HG03139 (cell line): ENCODE data around the gene MTHFD2.
"Not testable (repeated sequence)": the region's sequence is repeated elsewhere in the genome, so short reads cannot be mapped to it uniquely, and the experiment has no call there.

ENCODE experiments used
- ATAC-seq: cut with Tn5 transposase; IDR thresholded peaks from one replicate; pipeline ENCODE4 v1.9.1; 2021; ENCODE audit not compliant: unreplicated experiment

The MTHFD2 gene

DNA sequence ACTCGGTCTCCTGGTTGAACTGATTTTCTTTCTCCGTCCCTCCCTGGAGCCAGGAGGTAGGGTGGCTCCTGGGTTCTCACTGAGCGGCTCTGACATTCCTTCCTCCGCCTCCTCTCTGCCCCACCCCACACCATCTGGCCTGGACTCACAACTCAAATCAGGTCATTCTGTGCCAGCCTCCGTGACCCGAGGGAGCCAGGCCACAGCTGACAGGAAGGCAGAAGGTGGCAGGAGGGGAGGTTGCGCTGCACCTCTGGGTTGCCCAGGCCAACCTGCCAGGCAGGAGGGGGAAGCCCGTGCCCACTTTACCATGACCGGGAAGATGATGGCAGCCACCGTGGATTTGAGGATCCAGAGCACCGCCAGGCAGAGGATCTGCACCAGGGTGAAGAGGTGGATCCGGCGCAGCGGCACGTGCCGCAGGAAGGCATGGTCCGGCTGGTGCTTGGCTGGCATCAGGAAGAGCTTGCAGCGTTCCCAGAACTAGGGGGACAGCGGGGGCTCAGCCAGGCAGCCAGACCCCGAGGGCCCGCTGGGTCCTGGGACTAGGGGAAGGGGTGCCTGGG lies 28.3 kb downstream of the MTHFD2 start:
- no peak for ATAC-seq

DNA sequence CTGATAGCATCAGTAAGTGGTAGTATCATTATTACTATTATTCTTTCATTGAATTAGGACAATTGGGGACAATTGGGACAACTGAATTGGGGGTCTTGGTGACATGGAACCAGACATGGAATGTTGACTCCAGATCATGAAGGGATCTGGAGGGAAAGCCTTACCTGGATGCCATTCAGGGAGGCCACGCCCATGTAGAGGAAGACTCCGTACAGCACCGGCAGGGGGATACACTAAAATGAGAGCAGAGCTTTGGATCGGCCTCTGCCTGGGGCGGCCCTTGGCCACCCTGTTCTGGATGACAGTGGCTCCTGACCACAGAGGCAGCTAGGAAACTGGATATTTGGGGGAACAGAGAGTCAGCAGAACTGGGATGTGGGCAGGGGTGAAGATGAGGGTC lies 29.2 kb downstream of the MTHFD2 start:
- no peak for ATAC-seq

DNA sequence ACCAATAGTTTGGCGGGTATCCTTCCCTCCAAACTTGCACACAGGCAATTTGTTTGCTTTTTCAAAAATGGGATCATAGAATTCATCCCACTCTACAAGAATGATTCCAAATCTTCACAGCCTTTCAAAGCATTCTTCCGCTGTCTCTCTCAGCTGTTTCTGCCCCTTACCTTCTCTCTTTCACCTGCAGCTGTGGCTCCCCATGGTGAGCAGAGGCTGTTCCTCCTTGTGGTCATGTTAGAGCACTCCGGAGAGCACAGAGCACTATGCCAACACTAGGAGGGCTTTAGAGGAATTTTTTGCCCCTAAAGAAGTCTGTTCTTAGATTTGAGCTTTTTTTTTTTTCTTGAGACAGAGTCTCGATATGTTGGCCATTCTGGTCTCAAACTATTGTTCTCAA lies 30.4 kb downstream of the MTHFD2 start:
- no peak for ATAC-seq

DNA sequence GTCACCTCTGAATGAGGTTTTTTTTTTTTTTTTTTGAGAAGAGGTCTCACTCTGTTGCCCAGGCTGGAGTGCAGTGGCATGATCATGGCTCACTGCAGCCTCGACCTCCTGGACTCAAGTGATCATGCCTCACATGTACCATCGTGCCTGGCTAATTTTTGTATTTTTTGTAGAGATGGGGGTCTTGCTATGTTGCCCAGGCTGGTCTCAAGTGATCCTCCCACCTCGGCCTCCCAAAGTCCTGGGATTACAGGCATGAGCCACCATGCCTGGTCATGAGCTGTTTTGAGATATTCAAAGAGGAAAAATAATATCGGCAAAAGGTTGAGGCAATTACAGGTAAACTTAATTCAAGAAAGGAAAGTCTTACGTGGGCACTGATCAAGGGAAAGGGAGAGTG lies 31.4 kb downstream of the MTHFD2 start:
- ATAC-seq, result not testable (repeated sequence)

DNA sequence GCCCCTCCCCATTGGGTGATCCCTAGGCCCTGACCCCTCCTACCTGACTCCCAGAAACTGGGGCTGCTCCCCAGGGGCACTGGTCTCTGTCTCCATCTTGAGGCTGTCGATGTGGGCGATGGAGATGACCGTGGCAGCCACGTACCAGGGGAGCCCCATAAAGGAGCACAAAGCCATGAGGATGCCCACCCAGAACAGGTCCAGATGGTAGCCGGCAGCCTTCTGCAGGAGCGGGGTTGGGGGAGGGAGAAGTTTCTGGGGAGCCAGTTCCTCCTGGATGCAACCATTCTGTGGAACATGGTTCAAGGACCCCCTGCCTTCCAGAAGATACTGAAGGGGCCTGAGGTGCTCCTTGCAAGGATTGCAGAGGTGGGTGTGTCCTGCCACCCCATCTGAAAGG lies 34.0 kb downstream of the MTHFD2 start:
- ATAC-seq, result no peak

DNA sequence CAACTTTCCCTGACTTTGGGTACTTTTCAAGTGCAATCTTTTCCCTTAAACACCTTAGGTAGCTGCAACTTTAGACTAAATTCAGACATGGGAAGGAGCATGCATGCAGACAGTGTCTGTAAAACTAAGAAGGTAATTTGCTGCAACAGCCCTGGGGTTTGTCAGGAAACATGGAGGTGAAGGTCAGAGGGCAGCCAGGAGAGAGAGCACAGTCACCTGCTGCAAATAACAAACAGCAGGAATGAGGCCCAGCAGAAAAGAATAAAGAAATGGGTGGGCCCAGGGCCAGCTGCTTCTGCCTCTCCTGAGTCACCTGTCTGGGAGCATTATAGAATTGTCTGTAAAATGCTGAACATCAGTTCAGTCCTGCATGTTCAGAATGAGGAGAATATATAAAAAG lies 35.2 kb downstream of the MTHFD2 start:
- ATAC-seq, result no peak

DNA sequence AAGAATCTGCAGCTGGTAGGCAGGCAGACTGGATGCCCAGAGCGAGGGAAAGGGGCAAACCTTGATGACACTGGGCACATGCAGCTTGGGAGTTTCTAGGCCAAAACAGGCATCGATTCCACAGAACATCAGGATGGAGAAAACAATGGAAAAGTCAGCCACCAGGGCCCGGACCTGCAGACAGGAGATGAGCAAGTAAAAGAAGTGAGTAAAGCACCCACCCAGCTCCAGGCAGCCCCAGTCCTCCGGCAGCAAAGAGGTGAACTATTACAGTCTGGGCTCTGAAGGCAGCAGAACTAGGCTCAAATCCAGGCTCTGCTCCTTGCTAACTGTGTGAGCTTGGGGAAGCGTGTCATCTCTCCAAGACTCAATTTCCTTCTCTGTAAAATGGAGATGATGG lies 36.6 kb downstream of the MTHFD2 start:
- no peak for ATAC-seq

DNA sequence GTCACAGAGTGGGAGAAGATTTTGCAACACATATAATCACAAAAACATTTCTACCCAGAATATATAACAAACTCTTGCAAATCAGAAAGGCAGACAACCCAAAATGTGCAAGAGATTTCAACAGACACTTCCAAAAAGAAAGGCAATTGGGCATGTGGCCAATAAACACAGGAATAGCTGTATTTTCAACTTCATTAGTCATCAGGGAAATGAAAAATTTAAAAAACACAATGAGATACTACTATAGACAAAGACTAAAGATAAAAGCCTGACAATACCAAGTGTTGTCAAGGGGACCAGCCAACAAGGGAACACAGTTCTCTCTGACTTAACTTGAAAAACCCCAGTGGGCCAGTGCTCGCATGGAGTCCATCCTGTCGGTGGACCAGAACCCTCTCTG lies 40.5 kb downstream of the MTHFD2 start:
- ATAC-seq, result no peak

DNA sequence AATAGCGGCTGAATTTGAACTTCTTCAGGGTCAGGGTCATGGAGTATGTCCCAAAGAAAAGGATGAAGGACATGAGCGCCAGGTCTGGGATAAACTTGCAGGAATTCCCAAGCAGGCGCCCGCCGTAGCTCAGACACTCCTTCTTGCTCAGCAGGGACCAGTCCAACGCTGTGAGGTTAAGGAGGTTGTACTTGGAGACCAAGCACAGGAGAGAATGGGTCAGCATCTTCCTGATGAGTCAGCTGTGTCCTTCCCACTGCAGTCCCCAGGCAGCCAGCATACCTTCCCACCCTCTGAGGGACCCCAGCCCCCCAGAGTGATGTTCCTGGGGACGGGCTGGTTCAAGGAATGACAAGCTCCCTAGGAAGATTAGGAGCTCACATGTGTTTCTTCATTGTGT lies 40.9 kb downstream of the MTHFD2 start:
- ATAC-seq, result no peak

DNA sequence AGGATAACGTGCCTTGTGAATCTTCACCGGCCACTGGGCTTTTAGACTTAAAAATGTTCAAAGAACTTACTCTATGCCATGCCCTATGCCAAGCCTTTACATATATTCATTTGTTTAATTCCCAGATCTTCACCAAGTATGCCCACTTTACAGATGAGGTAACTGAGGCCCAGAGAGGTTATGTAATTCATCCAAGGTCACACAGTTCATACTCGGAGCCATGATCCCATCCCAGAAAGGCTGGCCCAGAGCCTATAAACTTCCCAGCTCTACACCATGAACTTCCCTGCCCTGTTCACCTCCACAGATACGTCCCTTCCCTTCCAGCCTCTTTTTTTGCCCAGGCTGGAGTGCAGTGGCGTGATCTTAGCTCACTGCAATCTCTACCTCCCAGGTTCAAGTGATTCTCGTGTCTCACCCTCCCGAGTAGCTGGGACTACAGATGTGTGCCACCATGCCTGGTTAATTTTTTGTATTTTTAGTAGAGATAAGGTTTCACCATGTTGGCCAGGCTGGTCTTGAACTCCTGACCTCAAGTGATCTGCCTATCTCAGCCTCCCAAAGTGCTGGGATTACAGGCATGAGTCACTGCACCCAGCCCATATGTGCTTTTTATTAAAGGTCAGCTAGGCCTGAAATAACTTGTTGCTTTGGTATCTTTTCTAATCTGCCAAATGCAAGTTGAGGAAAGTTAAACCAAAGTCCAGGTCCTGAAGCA lies 44.1 kb downstream of the MTHFD2 start:
- no peak for ATAC-seq

DNA sequence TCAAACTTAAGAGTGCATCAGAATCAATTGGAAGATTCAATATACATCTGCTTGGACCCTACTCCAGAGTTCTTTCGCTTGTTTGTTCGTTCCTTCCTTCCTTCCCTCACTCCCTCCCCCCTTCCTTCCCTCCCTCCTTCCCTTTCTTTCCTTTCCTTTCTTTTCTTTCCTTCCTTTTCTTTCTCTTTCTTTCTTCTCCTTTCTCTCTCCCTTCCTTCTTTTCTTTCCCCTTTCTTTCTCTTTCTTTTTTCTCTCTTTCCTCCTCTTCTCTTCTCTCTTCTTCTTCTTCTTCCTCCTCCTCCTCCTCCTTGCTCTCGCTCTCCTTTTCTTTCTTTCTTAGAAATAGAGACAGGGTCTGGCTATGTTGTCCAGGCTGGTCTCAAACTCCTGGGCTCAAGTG lies 45.9 kb downstream of the MTHFD2 start:
- ATAC-seq, result no peak

DNA sequence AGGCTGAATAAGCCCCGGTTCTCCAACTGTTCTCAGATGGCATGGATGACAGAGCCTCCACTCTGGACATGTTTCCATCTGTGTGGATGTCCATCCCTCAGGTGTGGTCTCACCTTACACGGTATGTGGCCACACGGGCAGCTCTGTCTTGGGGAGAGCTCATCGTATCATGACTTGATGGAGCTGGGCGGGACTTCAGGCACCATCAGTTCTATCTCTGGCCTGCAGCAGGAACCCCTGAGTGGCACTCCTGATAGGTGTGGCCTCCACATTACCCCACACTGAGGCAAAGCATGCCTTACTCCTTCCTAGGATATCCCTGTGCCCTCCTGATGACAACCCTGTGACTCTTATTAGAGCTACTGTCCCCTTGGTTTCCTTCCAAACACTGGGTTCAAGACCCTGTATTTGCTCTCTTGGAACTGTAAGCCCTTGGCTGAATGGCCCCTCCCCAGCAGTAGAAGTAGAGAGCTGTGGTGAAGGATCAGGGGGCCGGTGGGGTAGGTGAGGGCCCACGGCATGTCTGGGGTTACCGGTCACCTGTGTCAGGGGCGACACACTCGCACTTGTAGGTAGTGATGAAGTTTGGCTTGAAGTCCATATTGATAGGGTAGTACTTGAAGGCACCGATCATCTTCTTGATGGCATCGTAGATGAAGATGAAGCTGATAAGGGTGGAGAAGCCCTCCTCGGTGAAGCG lies 48.2 kb downstream of the MTHFD2 start:
- no peak for ATAC-seq

DNA sequence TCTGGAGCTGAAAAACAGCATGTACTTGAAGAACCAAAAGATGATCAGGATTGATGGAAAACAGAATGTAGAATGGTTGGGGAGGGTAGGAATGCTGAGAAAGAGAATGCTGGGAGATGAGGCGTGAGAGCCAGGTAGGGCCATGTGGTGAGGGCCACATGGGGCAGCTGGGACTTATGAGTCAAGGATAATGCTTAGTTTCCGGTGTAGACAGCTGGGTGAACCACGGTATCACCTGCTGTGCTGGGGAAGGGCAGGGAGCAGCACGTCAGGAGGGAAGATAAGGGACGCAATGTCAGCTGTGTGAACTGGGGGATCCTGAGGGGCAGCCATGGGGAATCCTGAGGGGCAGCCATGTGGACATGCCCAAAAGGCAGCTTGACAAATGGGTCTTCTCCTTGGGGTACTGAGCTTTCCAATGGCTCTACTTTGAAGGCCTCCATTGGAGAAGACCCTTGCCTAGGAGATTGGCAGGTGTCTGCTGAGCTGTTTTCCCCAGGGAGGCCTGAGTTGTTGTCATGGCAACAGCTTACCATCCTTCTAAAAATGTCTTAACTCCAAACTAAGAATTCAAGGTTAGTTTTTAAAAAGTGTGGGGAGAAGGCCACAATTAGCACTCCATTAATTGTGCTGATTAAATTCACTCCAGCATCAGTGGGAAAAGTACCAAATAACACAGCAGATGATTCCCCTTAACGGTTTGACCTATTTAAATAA lies 51.1 kb downstream of the MTHFD2 start:
- no peak for ATAC-seq

DNA sequence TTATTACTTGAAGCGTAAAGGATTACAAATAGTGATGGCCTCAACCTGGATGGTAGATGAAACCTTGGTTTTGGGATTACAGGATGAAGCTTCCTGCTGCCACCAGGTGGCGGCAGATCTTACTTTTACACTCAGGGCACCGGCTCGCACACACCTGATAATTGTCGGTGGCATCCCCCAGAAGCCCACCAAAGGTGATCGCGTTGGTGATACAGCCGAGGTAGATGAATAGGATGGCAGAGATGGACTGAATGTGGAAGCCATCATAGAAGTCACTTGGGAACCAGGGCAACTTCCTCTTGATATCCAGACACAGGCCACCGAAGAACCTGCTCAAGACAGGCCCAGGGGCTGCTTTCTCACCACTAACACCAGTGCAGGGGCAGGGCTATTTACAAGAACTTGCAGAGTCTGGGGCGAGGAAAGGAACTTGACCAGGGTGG lies 51.8 kb downstream of the MTHFD2 start:
- no peak for ATAC-seq

DNA sequence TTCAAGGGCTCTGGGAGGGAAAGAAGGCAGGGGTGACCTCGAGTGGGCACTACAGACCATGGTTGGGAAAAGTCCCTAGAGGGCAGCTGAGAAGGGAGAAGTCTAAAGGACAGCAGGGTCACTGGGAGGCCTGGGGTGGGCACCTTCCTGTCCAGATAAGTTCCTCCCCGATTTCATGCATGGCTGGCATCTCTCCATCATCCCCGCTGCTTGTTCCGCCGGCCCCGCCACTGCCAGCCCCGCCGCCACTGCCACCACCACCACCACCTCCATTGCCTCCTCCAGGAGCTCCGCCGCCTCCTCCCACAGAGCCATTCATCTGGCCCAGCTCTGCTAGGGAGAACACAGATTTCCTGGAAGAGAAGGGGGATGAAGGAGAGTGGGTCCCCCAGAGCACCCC lies 53.6 kb downstream of the MTHFD2 start:
- ATAC-seq, result no peak

DNA sequence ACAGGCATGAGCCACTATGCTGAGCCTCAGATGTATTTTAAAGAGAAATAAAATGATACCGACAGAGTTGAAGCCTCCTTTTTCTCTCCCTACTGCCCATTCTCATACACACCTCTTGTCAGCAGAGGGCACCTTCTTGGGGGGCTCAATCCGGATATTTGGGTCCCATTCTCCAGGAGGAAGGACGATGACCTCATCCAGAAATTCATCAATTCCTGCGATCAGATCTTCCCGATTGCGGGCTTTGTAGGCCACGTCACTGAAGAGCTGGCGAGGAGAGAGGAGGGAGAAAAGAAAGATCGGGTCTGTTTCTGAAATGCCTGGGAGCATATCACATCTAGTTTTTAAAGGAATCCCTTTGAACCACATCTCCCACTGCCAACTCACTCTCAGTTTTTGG lies 54.4 kb downstream of the MTHFD2 start:
- no peak for ATAC-seq

DNA sequence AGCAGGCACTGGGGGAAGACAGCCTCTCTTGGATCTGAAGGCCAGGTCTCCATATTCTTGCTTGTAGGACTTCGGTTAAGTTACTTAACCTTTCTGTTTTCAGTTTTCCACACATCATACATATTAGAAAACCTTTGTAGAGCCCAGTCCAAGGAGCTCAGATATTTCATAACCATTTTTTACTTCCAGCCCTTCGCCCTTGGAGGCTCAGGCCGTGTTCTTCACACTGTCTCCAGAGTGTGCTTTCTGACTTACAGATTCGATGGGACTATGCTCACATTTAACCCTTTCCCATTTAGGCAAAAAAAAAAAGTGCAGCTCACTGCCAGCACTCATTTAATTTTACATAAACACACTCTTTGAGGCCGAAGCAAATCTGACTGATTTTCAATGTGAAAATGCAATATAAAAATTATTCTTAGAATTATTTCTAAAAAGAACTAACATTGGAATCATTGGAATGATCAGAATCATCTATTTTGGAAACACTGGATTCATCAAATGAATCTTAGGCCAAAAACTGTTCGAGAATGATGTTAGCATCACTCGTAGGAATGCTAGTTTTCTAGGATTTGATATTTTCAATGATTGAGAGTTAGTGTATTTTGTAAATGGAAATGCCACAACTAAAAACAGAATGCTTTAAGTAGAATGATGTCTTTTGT lies 55.0 kb downstream of the MTHFD2 start:
- no peak for ATAC-seq

DNA sequence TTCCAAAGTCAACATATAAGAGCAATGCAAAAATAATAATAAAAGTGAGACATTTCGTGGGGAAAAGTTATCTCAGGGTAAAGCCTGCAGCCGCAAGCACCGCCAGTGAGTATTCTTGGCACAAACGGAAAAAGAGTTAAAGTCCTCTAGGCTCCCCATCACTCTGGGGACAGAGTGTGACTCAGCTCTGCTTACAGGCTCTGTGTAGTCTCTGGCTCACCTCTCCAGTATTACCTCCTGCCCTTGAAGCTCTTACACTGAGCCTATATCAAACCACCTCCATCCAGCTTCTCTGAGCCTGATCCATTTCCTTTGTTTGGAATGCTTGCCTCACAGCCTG lies 55.5 kb downstream of the MTHFD2 start:
- no peak for ATAC-seq

DNA sequence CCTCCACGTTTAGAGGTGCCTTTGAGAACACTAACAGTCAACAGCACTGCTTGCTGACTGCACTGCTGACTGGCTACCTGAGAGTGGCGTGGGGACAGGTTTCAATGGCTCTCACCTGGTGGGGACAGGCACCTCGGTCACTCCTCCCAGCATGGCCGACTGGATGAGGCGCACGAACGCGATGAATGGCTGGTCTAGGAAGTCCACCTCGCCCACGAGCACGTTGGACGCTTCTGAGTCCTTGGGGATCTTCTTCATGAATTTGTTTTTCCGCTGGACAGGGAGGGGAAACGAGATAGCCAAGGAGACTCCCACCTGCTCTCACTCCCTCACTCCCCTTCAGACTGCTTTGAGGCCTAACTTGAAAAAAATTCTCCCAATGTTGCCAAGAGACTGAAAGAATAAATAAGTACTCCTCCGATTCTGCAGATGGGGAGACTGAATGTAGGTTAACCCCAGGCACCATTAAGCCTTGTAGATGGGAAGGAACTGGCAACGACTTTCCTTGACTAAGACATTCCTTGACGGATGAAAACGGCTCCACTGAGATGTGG lies 57.3 kb downstream of the MTHFD2 start:
- ATAC-seq, result no peak

DNA sequence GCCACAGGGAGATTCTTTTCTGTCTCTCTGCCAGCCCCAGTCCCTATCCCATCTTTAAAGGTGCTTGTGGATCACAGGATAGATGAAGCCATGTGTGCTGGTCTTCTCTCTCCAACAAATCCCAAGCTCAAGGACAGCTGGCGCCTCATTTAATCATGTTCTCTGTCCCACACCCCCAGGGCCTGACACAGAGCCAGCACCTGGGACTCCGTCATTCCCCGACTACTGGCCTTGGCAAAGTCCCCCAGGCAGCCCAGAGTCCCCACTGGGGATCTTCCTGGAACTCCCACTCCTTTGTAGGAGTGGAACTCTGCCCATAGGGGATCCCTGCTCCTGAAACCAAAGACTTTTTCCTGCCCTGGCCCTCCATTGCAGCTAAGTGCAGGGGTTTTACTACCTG lies 60.8 kb downstream of the MTHFD2 start:
- no peak for ATAC-seq

DNA sequence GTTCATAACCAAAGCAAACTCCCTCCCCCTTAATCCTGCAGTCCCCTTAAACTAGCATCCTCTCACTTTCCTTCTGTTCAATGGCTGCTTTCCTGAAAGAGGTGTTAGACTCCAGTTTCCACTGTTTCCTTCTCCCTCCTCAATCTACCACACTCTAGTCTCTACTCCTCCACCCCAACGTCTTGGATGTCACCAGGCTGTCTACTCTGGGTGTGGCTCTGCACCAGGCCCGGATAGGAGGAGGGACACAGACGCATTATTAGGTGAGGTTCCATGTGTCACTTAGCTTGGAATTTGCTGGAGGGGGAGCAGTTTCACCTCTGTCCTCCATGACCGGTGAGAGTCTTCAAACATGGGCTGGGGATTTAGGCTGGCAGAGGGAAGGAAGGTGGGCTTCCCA lies 61.3 kb downstream of the MTHFD2 start:
- no peak for ATAC-seq
